ENCODE measurements around the gene GABRA4.
A peak's percentile ranks its signal among the peaks of the same experiment; 100 is the strongest.

GABRA4 gene

DNA sequence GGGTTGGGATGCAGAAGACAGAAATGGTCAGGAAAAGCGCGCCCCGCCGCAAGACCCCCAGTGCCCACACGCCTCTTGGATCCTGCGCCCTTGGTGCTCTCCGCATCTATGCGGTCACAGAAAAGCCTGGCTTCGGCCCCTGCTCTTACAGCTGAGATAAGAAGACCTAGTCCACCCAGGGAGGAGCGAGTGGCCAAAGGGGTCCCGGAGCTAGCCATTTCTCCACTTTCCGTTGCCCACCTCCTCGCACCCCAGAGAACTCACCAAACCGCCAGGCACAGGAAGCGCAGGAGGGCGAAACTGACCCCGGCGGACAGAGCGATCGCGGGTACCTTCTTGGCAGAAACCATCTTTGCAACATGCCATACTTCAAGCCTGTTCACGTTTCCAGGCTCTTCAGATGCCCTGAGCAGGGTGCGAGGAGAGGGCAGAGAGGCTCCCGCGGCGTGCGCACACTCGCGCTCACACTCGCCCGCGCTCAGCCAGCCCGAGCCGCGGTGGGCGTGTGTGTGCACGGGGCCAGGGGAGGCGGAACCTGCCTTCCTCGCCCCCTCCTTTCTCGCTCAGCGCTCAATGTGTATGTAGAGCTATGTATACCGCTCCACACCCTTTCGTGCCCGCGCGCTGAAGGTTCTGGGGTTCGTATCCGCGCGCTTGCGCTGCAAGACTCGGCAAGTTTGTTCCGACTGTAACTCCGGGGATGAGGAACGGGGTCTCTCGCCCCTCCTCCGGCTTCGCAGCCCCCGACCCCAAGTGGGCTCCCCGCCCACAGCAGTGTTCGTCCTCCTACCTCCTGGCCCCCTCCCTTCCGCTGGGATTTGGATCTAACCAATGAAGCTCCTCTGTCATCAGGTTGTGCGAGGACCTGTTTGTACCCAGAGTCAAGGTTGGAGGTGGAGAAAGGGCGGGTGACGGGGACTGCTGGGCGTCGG, at the start of gene GABRA4:
GABRA4 (minus strand) TSS at position 507 of the 932 bp plus-strand sequence; CDS start at position 350, 157 bp downstream.
- peak; percentile 12 for DNase-seq

DNA sequence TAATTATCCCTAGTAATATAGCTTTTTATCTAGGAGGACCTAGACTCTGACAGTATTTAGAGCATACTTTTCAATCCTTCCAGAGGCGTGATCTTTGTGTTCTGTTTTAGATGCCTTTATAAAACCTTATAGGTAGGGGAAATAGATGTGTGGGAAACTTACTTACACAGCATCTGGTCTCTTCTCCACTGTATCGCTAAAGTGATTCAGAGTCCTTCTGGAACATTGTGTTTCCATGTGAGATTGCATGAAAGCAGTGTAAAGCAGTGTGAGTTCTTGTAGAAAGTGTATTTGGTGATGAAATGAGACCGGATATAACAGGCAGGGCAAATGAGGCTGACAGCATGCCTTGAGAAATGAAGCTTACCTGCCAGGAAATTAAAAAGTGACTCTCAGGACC, 47.4 kb upstream of the GABRA4 start:
- DNase-seq = no peak

DNA sequence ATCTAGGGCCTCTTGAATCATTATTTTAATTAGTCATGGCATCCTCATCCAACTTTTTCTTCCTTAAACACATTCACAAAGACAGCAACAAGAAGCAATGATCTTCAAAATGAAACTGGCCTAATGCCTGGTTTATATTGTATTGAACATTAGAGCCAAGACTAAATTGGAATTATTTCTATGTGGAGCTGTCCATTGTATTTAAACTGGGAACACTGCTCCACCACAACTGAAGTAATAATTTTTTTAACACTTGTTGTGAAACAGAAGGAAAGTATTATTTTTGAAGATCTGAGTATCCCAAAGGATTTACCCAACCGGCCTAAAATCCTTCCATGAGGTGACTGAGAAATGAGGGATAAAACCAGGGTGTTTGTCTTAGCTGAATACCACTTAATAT, 44.9 kb upstream of the GABRA4 start:
- DNase-seq = no peak

GRCh38 chr4:47032405-47033106, 39.2 kb upstream of the GABRA4 start:
- peak; percentile 64 for DNase-seq

GRCh38 chr4:47031751-47032404, 38.5 kb upstream of the GABRA4 start:
- peak; percentile 8 for DNase-seq

GRCh38 chr4:47031011-47031678, 37.8 kb upstream of the GABRA4 start, which contains the start of gene GABRB1:
Gene GABRB1, plus strand, starts transcription at chr4:47031567.
- DNase-seq = peak; percentile 25

DNA sequence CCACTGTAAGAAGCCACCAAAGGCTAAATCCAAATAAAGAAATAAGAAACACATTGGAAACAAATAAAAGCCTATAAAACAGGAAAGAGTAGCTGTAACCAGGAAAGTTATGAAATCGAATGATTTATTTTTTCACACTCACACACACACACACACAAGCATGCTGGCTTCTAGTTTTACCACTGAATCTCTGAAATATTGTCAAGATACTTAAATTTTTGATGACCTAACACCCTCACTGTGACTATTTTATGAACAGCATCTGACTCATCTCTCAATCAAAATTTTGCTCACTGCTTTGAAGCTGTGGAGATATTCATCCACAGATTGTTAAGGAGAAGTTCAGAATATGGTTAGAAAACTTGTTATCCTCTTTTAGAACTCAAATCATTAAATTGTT, 24.1 kb upstream of the GABRA4 start:
- DNase-seq = no peak

- no peak for DNase-seq
Measured at GRCh38 chr4:47017081-47017480, 23.7 kb upstream of the GABRA4 start.

DNA sequence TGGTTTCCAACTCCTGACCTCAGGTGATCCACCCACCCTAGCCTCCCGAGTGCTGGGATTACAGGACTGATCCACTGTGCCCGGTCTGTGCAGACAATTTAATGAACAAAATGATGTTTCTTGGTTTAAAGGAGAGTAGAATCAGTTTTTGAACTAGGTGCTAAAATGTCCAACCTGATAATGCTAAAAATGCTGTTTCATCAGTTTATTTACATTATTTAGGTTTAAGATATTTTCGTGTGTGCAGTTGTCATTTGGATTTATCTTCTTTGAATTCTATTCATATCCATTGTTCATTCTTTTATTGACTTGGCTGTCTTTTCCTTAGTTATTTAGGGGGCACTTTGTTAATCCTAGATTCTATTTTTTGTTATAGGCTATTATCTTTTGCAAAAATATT, 20.0 kb upstream of the GABRA4 start:
- DNase-seq = no peak

- no peak for DNase-seq
Measured at GRCh38 chr4:47012676-47013075, 19.3 kb upstream of the GABRA4 start.

- no peak for DNase-seq
Measured at GRCh38 chr4:47010912-47011446, 17.6 kb upstream of the GABRA4 start.

DNA sequence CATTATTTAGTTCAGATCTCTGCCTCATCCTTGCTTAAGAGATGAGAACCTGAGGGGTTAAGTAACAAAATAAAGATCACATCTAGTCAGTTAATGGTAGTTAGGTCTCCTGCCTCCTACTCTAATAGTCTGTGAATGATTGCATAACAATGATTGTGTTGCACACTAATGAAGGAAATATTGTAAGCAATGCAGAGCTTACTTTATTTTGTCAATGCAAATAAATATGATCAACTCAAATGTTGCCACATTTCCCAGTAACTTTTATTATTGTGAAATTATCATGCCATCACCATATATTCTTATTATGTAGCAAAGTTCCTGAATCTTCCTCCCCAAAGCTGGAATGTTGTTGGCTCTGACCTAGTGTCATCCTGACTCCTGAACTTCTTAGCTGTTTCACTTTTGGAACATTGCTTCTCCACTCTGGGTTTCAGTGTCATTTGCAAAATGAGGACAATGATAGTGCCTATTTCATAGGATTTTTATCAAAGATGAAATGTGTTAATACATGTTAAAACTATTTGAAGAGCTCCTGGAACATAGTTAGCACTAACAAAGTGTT, 17.0 kb upstream of the GABRA4 start:
- DNase-seq = no peak

- no peak for DNase-seq
Measured at GRCh38 chr4:47002580-47002979, 9.2 kb upstream of the GABRA4 start.

- no peak for DNase-seq
Measured at GRCh38 chr4:47000406-47000805, 7.0 kb upstream of the GABRA4 start.

- no peak for DNase-seq
Measured at GRCh38 chr4:46999566-46999965, 6.2 kb upstream of the GABRA4 start.

- DNase-seq = no peak
Measured at GRCh38 chr4:46994007-46994405, 625 bp upstream of the GABRA4 start.

- no peak for DNase-seq
Measured at GRCh38 chr4:46992338-46992737, 1.0 kb downstream of the GABRA4 start.

- no peak for DNase-seq
Measured at GRCh38 chr4:46986922-46987638, 6.3 kb downstream of the GABRA4 start.

GRCh38 chr4:46984781-46985180, 8.6 kb downstream of the GABRA4 start:
- no peak for DNase-seq

GRCh38 chr4:46980851-46981250, 12.5 kb downstream of the GABRA4 start:
- no peak for DNase-seq

GRCh38 chr4:46979726-46980125, 13.7 kb downstream of the GABRA4 start:
- DNase-seq = no peak

- no peak for DNase-seq
Measured at GRCh38 chr4:46979283-46979682, 14.1 kb downstream of the GABRA4 start.

Data from stimulated activated CD4-positive, alpha-beta T cell treated with anti-CD3 and anti-CD28 coated beads, Interleukin-15, amount 100 ng/mL, for 24 hours (primary cell).